D721Med (cell line): Measurements from ENCODE around the gene PGLYRP4.

Source experiments
- DNase-seq: peaks from one replicate; pipeline ENCODE4 v3.0.0; 2011; ENCODE audit warnings: low spot score; ENCODE audit not compliant: insufficient read length
- FAIRE-seq: peaks from 2 replicates; lab custom pipeline; 2011; peaks lifted over from hg19 to GRCh38; lab: Jason Lieb, UNC
- CTCF ChIP-seq: IDR thresholded peaks from 2 replicates; pipeline ENCODE4 v1.5.1; 2012; ENCODE audit warnings: mild to moderate bottlenecking, control low read depth; ENCODE audit not compliant: insufficient read depth; ENCODE audit errors: missing control alignments

The PGLYRP4 gene

GRCh38 chr1:153360592-153361479, 12.2 kb upstream of the PGLYRP4 start:
- DNase-seq: no peak
- no peak for TF ChIP-seq CTCF
- no peak for FAIRE-seq

- FAIRE-seq (no peak), DNase-seq (no peak)
- no peak for TF ChIP-seq CTCF
Measured at GRCh38 chr1:153360190-153360589, 11.5 kb upstream of the PGLYRP4 start.

DNA sequence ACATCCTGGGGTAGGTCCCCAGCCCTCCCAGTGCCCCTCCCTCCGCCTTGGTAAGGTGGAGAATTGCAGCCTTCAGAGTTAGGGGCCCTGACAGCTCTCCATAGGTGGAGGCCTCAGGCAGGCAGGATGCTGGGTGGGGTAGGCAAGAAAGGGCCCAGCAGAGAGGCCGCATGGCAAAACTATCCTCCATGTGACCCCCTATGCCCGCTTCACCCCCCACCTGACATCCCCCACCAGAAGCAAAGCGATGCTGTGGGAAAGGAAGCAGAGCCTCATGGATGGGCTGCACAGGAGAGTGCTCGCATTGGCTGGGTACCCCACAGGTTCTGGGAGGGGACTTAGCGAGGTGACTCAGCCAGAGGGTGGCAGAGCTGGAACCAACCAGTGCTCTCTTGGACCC, 10.6 kb upstream of the PGLYRP4 start:
- FAIRE-seq: no peak
- no peak for TF ChIP-seq CTCF
- no peak for DNase-seq

GRCh38 chr1:153358691-153358975, 10.0 kb upstream of the PGLYRP4 start:
- TF ChIP-seq CTCF: no peak
- no peak for DNase-seq

DNA sequence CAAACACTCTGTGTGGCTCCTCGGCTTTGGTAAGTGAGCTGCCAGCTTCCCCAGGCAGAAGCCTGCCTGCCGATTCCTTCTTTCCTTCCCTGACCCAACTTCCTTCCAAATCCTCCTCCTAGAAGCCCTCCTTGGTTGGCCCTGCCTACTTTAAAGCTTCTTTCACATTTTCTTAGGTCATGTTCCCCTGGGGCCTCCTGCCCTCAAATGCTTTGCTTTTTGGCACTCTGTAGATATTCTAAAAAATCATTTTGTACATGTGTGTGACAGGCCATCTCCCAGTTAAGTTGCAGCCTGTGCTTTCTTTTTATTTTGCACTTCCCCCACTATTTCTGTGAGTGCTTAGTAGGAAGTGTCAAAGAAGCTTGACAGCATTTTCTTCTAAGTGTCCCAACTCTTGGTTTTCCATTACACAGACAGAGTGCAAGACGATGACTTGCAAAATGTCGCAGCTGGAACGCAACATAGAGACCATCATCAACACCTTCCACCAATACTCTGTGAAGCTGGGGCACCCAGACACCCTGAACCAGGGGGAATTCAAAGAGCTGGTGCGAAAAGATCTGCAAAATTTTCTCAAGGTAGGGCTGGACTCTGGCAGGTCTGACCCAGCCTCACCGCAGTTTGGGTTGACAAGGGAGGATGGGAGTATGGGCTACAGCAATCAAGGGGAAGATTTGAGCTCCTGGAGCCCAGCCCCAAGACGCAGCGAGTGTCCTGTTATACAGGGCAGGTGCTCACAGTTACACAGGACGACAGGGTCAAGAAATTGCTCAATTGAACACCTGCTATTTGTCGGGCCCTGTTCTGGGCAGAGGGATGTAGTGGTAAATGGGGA, 9.4 kb upstream of the PGLYRP4 start, which contains the start of gene S100A9:
Gene S100A9, plus strand, starts transcription at position 2 of the 838 bp plus-strand sequence. Its CDS starts 430 bp downstream, at position 432.
- no peak for DNase-seq
- no peak for TF ChIP-seq CTCF
- FAIRE-seq: no peak

More at GRCh38 chr1:153358691-153358975, 10.0 kb upstream of the PGLYRP4 start:
- FAIRE-seq: no peak

DNA sequence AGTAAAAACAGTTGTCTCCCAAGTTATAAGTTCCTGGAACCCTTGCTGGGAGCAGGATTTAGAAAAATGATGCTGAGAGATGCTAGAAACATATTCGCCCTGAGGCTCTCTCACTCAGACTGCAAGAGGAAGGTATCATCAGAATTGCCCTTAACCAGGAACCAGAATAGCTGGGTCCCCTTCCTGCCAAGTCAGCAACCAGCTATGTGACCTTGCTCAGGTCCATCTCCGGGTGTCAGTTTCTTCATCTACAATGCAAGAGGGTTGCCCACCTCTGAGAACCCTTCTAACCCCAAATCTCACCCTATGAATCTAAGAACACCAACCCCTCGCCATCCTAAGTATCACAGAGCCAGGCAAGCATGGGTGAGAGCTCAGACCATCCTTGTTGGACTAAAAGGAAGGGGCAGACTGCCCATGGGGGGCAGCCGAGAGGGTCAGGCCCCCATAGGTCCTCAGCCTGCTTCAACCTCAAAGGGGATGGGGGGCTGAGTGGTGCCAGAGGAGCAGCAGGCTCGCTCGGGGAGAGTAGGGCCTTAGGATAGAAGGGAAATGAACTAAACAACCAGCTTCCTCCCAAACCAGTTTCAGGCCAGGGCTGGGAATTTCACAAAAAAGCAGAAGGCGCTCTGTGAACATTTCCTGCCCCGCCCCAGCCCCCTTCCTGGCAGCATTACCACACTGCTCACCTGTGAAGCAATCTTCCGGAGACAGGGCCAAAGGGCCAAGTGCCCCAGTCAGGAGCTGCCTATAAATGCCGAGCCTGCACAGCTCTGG, 8.6 kb upstream of the PGLYRP4 start:
- no peak for TF ChIP-seq CTCF
- DNase-seq (no peak), FAIRE-seq (no peak)
